ENCODE results near the gene ANKRD11.

- TF ChIP-seq EZH2 (IDR thresholded peaks at IDR 0.05; ENCODE audit: low read length) (no peak), CTCF (optimal IDR thresholded peaks at IDR 0.05 in 1 of 3, IDR thresholded peaks at IDR 0.05 in 1 of 3, conservative IDR thresholded peaks at IDR 0.05 in 1 of 3; ENCODE audit: extremely low read depth in 1 of 3, insufficient read depth in 2 of 3, low read length in 3 of 3) (no peak)
Observed at GRCh38 chr16:89269805-89270665, 220.3 kb downstream of the ANKRD11 start.
